Coronary artery (tissue), 2 donors: ENCODE data around the gene UPF3B.

Experiments
- DNase-seq: peaks from one replicate; pipeline ENCODE4 v3.0.0-alpha.2; 2017; ENCODE audit warnings: low spot score
- H3K27ac ChIP-seq, 2 donors: fragments of 200-600 bp; sonication (generic); one replicate each; pipeline ENCODE4 v1.5.1; 2016 to 2019
- H3K4me3 ChIP-seq: fragments of 200-600 bp; sonication (generic); 2 replicates; pipeline ENCODE4 v1.5.1; 2016; ENCODE audit warnings: mild to moderate bottlenecking, moderate library complexity
- TF ChIP-seq, protein P1 (sequence below): fragments of 200-600 bp; sonication (generic); IDR thresholded peaks from one replicate; pipeline ENCODE4 v1.5.1; 2019; ENCODE audit warnings: antibody characterized with exemption

UPF3B gene

DNA sequence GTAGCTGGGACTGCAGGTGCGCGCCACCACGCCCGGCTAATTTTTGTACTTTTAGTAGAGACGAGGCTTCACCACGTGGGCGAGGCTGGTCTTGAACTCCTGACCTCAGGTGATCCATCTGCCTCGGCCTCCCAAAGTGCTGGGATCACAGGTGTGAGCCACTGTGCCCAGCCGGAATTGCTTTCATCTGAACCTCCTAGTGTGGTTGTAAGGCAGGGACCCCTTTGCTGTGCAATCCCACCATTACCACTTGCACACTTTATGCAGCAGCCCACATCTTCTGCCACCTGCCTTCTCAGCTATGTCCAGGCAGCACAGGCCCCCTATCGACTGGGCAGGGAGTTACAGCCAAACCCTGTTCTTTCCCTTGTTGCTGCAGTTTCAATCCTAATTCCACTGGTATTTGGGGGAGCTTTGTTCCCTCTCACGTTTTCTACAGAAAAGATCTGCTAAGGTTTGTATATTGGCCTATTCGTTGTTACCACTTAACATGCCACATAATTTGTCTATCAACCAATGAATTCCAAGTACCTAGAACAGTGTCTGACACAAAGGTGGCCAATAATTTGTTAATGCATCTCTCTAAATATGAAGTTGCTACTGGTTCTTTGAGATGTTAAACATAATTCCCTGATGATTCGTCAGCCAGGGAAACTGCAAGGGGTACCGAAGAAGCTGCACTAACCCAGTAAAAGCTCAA lies 67.9 kb downstream of the UPF3B start:
- TF ChIP-seq, protein P1, sequence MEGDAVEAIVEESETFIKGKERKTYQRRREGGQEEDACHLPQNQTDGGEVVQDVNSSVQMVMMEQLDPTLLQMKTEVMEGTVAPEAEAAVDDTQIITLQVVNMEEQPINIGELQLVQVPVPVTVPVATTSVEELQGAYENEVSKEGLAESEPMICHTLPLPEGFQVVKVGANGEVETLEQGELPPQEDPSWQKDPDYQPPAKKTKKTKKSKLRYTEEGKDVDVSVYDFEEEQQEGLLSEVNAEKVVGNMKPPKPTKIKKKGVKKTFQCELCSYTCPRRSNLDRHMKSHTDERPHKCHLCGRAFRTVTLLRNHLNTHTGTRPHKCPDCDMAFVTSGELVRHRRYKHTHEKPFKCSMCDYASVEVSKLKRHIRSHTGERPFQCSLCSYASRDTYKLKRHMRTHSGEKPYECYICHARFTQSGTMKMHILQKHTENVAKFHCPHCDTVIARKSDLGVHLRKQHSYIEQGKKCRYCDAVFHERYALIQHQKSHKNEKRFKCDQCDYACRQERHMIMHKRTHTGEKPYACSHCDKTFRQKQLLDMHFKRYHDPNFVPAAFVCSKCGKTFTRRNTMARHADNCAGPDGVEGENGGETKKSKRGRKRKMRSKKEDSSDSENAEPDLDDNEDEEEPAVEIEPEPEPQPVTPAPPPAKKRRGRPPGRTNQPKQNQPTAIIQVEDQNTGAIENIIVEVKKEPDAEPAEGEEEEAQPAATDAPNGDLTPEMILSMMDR, result no peak
- H3K27ac ChIP-seq, result no peak overlapping the region
- DNase-seq, result no peak
- no peak overlapping the region for H3K4me3 ChIP-seq
